Activated CD4-positive, alpha-beta T cell treated with anti-CD3 and anti-CD28 coated beads, Interleukin-10, Interleukin-2, amounts not matched to agents 100 ng/mL and 50 ng/mL, durations not matched to agents 16 hours and 8 hours (primary cell): ENCODE measurements around the gene CCR6.
"Not testable (repeated sequence)": the region's sequence is repeated elsewhere in the genome, so short reads cannot be mapped to it uniquely, and the experiment has no call there.

Source experiments
- DNase-seq: peaks from one replicate; pipeline ENCODE4 v3.0.0-alpha.2; 2020

CCR6 gene

DNA sequence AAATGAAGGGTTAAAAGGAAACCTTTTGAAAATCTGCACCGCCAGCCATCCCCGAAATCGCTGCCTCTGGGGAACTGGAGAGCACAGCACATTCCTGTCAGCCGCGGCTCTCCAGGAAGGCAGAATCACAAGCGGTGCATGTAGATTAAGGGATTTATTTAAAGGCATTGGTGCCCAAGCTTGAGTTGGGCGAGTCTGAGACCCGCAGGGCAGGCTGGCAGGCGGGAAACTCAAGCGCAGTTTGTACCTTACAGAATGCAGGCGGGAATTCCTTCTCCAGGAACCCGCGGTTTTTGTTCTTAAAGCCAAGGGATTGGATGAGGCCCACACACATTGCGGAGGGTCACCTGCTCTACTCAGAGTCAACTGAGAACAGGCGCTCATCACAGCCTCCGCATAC is 24.1 kb downstream of the CCR6 start:
- DNase-seq, result no peak

DNA sequence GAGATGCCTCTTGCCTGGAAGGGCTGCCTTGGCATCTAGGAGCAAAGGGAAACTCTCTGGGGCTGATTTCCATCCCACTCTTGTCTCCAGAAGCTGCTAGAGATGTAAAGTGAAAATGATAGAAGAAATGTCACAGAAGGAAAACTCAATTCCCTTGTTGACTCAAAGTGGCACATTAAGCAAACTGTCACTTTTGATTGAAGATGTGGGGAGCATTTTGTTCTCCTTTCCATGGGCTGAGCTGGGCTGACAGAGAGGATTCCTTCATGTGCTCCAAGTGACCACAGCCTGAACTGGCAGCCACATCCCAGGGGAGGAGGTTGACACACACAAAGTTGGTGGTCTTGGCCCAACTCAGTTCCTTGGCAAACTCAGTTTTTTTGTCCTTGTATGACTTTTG is 25.1 kb downstream of the CCR6 start:
- DNase-seq, result no peak

DNA sequence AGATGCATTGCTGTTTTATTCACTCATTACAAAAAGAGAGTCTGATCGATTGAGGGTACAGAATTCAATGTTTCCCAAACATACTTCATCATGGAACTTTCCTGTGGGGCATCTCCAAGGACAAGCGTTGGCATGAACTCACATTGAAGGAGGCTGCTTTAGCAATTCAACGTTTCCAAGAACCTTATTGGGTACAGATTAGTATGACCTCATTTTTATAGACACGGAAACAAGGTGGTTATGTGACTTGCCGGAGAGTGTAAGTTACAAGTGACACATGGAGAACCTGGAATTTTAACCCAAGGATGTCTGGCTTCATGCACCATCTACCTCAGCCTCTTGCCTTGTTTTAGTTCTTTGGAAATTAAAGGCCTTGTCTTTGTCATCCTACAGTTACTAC is 26.1 kb downstream of the CCR6 start:
- no peak for DNase-seq

DNA sequence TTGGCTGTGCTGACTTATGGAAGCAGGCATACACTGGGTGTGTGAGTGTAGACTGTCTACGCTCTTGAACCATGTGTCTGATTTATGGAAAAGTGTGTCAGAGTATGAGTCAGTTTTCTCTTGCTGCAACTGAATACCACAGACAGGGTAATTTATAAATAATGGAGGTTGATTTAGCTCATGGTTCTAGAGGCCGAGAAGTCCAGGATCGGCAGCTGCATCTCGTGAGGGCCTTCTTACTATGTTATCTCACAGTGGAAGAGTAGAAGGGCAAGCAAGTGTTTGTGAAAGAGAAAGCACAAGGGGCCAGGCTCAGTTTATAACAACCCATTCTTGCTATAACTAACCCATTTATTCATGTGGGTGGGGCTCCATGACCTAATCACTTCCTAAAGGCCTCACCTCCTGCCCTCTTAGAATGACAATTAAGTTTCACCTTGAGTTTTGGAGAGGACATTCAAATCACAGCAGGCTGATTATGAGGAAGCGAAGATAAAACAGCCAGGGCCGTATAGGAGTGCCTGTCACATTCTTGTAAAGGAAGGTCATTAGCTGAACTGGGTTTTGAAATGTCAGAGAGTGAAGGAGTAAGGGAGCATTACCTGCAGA is 28.1 kb downstream of the CCR6 start:
- DNase-seq, result peak; percentile 71

DNA sequence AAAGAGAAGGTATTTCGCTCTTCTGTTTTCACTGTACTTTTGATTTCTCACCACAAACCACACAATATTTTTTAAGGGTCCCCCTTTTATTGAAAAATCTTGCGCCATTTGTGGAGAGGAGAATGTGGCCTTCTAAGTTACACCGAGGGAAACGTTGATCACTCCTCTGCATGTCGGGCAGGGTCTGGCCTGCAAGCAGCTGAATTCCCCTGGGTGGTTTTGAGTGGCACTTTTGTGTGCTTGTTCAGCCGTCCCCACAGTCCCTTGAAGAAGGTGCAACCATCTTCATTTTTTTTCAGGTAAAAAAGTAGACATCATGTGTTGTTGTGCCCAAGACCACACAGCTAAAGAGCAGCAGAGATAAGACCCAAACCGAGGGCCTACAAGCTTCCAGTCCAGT is 28.8 kb downstream of the CCR6 start:
- DNase-seq, result no peak

DNA sequence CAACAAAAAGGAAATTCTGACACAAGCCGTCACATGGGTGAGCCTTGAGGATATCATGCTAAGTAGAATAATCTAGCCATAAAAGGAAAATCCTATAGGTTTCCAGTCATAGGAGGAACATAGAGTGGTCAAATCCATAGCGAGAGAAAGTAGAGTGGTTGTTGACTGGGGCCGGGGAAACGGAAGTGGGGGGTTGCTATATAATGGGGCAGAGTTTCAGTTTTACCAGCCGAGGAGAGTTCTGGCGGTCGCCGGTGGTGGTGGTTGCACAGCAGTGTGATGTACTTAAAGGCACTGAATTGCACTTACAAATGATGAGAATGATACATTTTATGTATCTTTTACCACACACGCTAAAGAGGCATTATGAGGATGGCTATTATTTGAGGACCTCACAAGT is 30.0 kb downstream of the CCR6 start:
- peak; percentile 64 for DNase-seq

DNA sequence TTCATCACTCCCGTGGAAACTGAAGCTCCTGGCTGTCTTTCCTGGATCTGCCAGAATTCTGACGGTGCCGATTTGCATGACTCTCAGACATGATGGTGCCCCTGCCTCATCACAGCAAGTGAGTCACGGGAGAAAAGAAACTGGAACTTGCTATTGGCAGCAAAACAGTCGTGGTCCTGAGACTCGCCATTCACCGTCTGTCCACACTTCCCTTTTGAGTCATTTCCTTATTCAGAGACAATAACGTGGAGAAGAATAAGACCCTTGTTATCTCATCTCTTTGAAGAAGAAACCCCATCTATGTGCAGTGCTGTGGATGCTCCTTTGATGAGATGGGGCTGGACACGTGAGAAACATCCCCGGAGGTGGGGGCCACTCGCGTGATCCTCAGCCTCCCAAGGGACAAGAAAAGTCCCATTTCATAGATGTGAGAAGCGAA is 30.6 kb downstream of the CCR6 start:
- DNase-seq, result peak; percentile 37

DNA sequence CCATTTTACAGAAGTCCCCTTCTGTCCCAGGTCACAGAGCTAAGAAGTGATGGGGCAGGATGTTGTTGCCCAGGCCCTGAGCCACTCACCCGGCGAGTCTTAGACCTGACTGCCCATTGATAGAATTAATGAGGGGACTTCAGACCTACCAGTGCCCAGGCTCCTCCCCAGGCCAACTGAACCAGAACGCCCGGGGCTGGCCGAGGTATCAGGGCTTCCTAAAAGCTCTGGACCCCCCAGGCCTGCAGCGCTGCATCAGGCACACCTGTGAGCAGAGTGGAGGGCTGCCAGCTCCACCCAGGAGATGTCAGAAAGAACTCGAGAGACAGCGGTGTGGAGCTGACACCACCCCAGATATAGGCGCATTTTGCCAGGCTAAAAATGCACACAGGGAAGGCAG is 31.4 kb downstream of the CCR6 start:
- DNase-seq, result no peak

DNA sequence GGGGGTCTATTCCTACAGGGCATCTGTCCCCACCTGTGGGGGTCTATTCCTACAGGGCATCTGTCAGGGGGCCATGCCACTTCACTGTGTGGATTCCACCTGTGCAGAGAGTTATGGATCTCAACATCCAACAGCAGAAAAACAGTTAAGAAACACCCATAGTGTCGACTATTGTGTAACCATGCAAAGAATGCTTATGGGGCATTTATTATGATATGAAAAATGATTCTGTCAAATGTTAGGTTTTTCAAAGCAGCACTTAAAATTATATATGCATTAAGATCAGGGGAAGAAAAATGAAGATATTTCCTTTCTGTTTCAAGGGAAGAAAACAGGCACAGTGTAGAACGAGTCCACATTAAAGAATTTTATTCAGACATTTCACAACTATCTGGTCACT is 32.0 kb downstream of the CCR6 start:
- no peak for DNase-seq

DNA sequence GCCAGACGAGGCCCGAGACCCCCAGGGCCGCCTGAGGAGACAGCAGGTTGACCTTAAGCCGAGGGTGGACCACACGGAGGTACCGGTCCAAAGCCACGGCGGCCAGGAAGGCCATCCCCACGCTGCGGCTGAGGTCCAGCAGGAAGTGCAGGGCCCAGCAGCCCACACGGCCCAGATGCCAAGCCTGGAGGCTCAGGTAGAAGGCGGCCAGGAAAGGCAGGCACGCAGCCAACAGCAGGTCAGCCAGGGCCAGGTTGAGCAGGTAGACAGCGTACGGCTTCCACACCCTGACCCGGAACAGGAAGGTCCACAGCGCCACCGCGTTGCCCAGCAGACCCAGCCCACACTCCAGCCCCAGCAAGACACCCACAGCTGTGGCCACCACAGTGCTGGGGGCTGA is 34.5 kb downstream of the CCR6 start:
- no peak for DNase-seq

DNA sequence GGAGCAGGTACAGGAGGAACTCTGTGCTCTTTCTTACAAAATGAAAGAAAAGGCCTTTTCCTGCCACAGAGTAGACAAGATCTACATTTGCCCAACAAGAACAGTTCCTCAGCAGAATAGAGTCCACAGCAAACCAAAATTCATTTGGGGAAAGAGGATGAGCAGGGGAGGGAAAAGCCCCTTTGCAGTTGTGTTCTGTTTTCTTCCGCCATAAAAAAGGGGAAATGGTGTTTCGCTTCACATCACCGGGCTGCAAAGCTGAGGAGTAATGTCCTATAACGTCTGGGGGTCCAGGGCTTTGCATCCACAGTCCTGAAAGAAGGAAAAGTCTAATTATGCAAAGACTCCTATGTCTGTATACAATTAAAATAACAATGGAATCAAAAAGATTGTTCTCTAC is 35.0 kb downstream of the CCR6 start, which contains the start of gene GPR31:
Gene GPR31 (minus strand): TSS at position 118 of the 400 bp plus-strand sequence. CDS start 149 bp downstream, outside the sequence.
- no peak for DNase-seq

DNA sequence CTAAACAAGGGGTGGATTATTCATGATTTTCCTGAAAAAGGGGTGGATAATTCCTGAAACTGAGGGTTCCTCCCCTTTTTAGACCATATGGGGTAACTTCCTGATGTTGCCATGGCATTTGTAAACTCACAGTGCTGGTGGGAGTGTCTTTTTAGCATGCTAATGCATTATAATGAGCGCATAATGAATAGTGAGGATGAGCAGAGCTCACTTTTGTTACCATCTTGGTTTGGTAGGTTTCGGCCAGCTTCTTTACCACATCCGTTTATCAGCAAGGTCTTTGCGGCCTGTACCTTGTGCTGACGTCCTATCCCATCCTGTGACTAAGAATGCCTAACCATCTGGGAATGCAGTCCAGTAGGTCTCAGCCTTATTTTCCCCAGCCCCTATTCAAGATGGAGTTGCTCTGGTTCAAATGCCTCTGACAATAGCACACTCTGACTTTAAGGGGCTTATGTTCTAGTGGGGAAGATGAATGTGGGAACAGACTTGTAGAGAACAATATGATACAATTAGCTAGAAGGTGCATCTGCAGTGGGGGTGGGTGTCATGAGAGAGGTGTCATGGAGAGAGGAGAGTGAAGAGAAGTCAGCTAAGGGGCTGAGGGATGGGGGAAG is 39.1 kb downstream of the CCR6 start:
- no peak for DNase-seq

DNA sequence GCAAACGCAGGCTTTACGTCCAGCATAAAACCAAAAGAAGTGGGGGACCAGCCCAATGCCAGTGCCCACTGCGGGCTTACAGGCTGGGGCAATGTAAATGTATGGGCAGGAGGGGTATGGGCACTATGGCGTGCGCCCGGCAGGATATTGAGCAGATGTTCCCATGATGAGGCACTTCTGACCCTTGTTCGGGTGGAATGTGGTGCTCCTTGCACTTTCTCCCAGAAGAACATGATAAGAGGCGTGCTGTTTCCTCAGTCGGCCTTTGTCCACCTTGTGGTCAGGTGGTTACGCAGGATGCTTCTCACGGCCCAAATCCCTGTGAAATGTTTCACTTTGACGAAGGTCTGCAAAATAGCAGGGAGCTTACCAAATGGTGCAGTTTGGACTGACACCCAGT is 39.7 kb downstream of the CCR6 start:
- no peak for DNase-seq

DNA sequence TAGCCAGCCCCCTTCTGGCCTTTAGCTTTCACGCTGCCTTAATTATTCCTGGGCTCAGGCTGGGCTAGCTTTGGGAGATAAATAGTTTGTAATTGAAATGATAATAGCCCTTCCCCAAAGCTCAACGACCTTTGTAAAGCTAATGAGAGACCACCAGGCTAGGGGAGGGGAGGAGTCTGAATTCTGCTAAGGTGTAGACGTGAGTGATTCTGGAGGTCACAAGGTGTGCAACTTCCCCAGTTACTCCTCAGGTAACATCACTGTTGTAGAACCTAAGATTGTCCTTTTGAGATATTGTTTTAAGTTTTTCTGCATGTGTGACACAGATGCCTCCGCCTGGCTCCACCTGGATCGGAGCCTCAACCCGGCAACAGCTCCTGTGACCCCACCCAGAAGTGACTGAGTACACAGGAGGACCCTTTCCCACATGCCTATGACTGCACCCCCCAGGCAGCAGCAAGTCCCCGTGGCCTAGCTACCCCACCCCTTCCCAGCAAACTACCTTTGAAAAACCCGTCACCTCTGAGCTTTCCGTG is 40.6 kb downstream of the CCR6 start:
- DNase-seq, result no peak

DNA sequence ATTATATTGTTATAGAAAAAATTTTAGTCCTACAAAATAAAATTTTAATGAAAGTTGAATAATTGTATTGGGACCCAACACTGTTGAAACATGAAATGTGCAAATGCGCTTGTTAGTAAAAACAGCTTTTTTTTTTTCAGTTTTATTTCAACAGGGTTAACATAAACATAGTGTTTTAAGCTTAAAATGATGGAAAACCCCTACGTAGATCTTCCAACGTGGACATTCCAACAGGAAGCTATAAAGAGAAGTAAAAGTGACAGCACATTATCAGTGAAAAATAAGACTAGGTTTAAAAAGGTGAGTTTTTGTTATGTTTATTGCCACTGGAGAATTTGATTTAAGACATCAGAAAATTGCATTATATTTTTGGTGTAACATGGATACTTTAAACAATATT is 41.4 kb downstream of the CCR6 start:
- no peak for DNase-seq

DNA sequence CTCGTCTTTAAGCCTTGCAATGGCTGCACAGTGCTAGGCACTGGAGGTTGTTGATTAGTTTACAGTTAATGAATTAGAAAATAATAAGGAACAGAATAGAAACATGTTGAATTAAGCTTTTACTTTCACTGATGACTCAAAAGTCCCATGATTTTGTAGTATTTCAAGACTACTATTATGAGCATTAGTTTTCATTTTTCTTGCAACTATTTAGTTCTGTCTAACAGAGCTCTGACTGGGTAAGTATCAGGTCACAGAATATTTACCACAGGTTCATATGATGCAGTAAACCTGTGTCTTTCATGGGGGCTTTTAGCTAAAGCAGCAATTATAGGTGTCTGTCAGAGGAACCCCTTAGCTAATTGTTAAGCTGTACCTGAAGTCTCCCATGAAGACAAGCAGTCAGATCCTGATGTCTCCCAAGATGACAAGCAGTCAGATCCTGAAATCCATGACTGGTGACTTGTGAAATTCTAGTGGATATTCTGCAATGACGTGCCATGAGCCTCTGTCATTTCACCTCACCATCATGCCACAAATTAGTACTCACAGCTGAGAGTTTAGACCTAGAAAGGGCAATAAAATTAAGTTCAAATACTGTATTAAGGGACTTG is 43.1 kb downstream of the CCR6 start:
- DNase-seq, result no peak

DNA sequence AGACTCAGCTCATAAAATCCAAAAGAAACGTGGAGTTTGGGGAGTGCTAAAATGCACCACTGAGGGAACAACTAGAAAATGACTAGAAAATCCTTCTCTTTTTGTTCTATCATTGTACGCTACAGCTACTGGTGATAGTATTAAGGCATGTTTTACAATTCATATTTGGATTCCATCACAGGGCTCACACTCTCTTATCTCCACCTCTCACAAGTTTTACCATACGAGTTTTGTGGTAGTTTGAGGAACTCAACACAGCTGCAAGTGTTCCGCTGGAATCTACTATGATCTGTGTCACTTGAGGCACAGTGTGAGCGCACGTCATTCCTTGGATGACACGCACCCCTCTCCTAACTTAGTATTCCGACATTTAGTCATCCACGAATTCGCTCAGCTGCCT is 44.8 kb downstream of the CCR6 start:
- DNase-seq, result not testable (repeated sequence)

DNA sequence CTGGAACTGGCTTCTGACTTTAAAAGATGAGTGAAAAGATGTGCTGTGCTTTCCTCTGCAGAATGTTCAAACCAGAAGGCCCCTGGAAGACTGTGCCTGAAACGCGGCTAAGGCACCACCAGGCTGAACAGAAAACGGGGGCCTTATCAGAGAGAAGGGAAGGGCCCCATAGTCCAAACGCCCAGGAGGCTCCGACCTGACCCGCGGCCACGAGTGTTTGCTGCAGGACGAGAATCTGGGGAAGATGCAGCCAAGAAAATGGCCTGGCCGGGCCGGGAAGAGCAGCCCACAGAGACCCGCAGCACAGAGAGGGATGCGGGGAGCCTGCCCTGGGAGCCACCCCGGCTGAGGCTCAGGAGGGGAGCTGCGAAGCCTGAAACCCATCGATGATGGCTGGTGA is 45.4 kb downstream of the CCR6 start:
- DNase-seq, result not testable (repeated sequence)

DNA sequence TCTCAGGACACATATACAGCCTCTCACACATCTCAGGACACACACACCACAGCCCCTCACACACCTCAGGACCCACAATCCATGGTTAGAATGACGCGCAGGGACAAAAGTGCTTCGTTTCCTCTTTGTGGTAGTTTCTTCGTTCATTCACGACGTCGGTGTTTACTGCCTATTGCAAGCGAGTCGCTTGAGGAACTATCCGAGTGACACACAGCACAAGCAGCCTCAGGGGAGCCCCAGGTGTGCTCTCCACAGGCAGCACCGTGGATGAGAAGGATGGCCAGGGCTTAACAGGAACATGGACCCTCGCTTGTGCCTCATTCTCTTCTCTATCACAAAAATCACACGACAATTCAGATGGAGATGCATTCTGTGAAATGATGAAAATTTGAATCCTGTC is 47.0 kb downstream of the CCR6 start:
- not testable (repeated sequence) for DNase-seq

DNA sequence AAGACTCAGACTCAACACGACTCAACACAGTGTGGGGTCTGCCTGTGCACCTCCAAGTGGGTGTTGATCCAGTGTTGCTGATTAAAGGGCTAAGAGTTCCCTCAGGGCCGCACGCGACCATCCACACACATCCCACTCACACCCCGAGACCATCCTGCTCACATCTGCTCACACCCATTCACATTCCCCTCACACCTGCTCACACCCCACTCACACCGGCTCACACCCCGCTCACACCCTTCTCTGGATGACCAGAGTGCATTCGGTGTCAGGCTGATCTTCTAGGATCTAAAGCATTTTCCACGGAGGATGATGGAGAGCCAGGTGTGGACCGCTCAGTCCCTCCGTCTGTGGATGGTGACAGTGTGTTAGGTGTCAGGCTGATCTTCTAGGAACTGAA is 48.4 kb downstream of the CCR6 start:
- not testable (repeated sequence) for DNase-seq

DNA sequence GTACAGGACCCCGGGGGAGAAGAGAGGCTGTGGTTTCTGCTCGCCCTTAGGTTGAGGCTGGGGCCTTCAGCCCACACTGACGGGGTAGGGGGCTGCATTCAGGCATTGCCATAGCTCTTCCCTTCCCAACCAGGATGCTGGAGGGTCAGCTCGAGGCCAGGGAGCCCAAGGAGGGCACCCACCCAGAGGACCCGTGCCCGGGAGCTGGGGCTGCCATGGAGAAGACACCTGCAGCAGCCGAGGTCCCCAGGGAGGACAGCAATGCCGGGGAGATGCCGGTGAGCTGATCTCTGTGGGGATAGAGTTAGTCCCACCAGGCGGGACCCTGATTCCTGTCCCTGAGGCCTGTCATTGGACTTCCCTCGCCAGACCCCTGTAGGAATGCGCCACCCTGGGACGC is 49.1 kb downstream of the CCR6 start:
- not testable (repeated sequence) for DNase-seq

DNA sequence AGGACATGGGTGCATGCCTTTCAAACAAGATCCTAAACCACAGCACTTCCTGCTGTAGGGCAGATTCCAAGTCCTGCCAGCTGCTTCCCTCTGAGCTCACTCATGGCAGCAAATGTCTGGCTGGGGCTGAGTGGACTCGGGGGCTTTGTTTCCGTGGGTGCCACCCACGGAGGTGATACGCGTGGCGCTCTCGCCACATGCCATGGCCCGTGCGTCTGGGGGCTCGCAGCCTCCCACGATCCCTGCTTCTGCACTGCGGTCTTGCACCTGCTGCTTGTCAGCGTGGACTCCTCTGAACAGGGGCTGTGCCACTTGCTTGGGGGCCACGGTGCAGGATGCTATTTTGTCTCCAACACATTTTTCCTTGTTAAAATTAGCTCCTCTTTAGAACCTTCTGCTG is 54.4 kb downstream of the CCR6 start:
- not testable (repeated sequence) for DNase-seq

DNA sequence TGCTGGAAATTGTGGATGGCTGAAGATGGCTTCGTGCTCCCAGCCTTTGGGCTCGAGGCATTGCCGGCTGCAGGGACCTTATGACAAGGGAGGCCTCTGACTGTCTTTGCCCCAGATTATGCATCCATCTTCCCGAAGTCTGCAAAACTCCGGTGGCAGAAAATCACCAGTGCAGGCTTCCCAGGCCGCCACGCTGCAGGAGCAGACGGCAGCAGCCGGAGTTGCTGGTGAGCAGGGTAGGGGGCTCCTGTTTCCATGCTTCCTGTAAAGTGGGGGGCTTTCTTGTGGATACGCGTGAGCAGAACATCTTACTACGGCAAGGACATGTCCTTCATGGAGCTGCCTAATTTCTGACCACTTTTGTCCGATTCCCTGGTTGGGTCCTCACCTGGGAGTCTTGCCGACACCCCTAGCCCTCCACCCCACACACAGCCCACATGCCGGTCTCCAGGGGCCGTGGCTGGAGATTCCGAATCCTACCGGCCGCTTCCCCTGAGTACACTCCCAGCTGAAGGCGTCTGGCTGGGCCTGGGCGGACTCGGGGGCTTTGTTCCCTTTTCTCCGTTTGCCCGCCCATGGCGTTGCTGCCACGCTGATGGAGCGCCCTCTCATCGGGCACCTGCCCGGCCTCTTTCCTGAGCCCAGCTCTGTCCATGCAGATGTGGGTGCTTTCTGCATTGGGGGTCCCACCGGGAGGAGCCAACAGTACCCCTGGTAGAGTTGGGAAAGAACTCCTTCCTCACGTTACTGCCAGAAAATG is 56.2 kb downstream of the CCR6 start:
- DNase-seq, result not testable (repeated sequence)
